Astrocyte (in vitro differentiated cells and primary cell): ENCODE results near the gene B3GNT7.

ENCODE experiments used
- CTCF ChIP-seq: IDR thresholded peaks from 2 replicates; pipeline ENCODE4 v1.5.1; 2011; ENCODE audit warnings: low read depth, mild to moderate bottlenecking, inconsistent platforms, low read length, moderate library complexity; ENCODE audit not compliant: insufficient read depth
- EZH2 ChIP-seq: IDR thresholded peaks from 2 replicates; pipeline ENCODE4 v1.6.1; 2012; ENCODE audit warnings: mild to moderate bottlenecking, low read length, inconsistent platforms; ENCODE audit not compliant: insufficient read depth

GRCh38 chr2:231364061-231364460 lies 31.4 kb upstream of the B3GNT7 start:
- TF ChIP-seq EZH2 (no peak), CTCF (no peak)
